Ovary (tissue), 9 donors: ENCODE data around the gene CUL4A. TPM values are rescaled to one million over a fixed set of nuclear protein-coding genes. Genes with fewer than 3 reads are reported as not detected.

Experiments
- DNase-seq, 5 donors: peaks; one replicate each; pipeline ENCODE4 v3.0.0-alpha.2; 2019 to 2020
- H3K27ac ChIP-seq, 2 donors: fragments of 200-600 bp; one replicate each; pipeline versions ENCODE4 v1.5.1 to v1.8.0; 2019 to 2022
- H3K27me3 ChIP-seq: fragments of 200-600 bp; one replicate; pipeline ENCODE4 v1.8.0; 2022
- H3K36me3 ChIP-seq: fragments of 200-600 bp; sonication (generic); one replicate; pipeline ENCODE4 v1.5.1; 2019
- H3K4me1 ChIP-seq: one replicate; pipeline ENCODE4 v1.8.1; 2013; ENCODE audit warnings: mild to moderate bottlenecking, moderate library complexity; ENCODE audit not compliant: insufficient read depth
- H3K4me3 ChIP-seq: fragments of 200-600 bp; sonication (generic); one replicate; pipeline ENCODE4 v1.5.1; 2017
- H3K9me3 ChIP-seq, 2 donors: fragments of 200-600 bp in 1 of 2; sonication (generic) in 1 of 2; one replicate each; pipeline versions ENCODE4 v1.5.1 to v1.8.1; 2013 to 2019; ENCODE audit warnings: mild to moderate bottlenecking in 1 of 2, moderate library complexity in 1 of 2
- CTCF ChIP-seq, 3 donors: fragments of 450-650 bp in 2 of 3; fragments of 200-600 bp in 1 of 3; IDR thresholded peaks; one replicate each; pipeline versions ENCODE4 v1.5.1 to v1.8.0; 2016 to 2022; ENCODE audit warnings: antibody characterized with exemption in 3 of 3, mild to moderate bottlenecking in 1 of 3
- EP300 ChIP-seq: sonication (generic); formaldehyde crosslinking; IDR thresholded peaks from one replicate; pipeline ENCODE4 v1.6.1; 2017; ENCODE audit warnings: antibody characterized with exemption
- POLR2A ChIP-seq: fragments of 450-650 bp; IDR thresholded peaks from one replicate; pipeline ENCODE4 v1.6.1; 2017; ENCODE audit warnings: antibody characterized with exemption, mild to moderate bottlenecking, moderate library complexity
- WGBS, 3 donors: extraction: QIAGEN DNeasy Blood & Tissue Kit in 1 of 3; methylation state at CpG; one replicate each; pipeline versions ENCODE4 v1.1.5 to v1.1.7; 2013 to 2017; 5-methylcytosine and 5-hydroxymethylcytosine counted together
- intact Hi-C, 4 donors: fragments of 100-400 bp; cut with DNase I; formaldehyde crosslinking; loops; one replicate each; pipeline versions ENCODE4 v1.11.0 to v1.15.1; 2022 to 2023
- polyA plus RNA-seq, 2 donors: library from polyadenylated mRNA; stranded (reverse); fragments of 200-250 nt in 1 of 2; fragments of 350-450 nt in 1 of 2; fragmentation: Illumina TruSeq in 1 of 2; extraction: RNeasy Lipid Tissue Mini Kit (QIAGEN cat#74804) in 1 of 2; gene quantifications; one replicate each; pipeline ENCODE4 v1.2.3, GENCODE V29; 2013 to 2014
- total RNA-seq, 7 donors: library from RNA; depleted of rRNA in 2 of 7; stranded (reverse); fragments of >200 nt in 2 of 7; fragmentation: NEBNext Ultra II Directional in 3 of 7; extraction: Animal tissue kit (Norgen Biotek cat#: 25700) in 3 of 7; gene quantifications; one replicate each; pipeline versions ENCODE4 v1.1.0 to v1.2.4, GENCODE V29; 2016 to 2023
- donor health status: DM: no; HTN: no; CAD: no; lungs with moderate emphysema.
- donor health status: DM: no; HTN: no; CAD: no.
- donor health status: Bipolar disorder and iron deficiency.
- donor health status: DM: yes; HTN: yes; CAD: no.
- donor health status: DM: no; HTN: no; CAD: no.
- donor health status: DM: yes; HTN: yes; CAD: no.

The CUL4A gene
- total and polyA plus RNA-seq, 9 donors, result 24.0 to 66.4 (median 43.5) TPM

- Histone ChIP-seq H3K27ac (no peak overlapping the region), H3K4me1 (no peaks in the 10 kb centered on the region), H3K36me3 (no peaks in the 10 kb centered on the region), H3K9me3 (no peaks in the 10 kb centered on the region), H3K27me3 (no peaks in the 10 kb centered on the region), H3K4me3 (no peak overlapping the region)
- TF ChIP-seq EP300, result no peak
- no peak for TF ChIP-seq POLR2A
- no peak for TF ChIP-seq CTCF (IDR thresholded peaks at IDR 0.05)
- intact Hi-C loops, result no loop called here
- DNase-seq, result no peak
- 94 to 95% (median 94%) methylated on average over 23 of the region's 23 CpGs for WGBS, 3 donors
Measured at GRCh38 chr13:113187883-113188665, 21.3 kb upstream of the CUL4A start.

- Histone ChIP-seq H3K4me1 (no peaks in the 10 kb centered on the region), H3K36me3 (no peaks in the 10 kb centered on the region), H3K4me3 (no peak overlapping the region), H3K9me3 (no peaks in the 10 kb centered on the region), H3K27me3 (no peaks in the 10 kb centered on the region), H3K27ac (no peak overlapping the region)
- WGBS, 3 donors, result 61 to 75% (median 72%) methylated on average over 4 of the region's 4 CpGs
- intact Hi-C loops, result no loop called here
- TF ChIP-seq EP300 (no peak), CTCF (IDR thresholded peaks at IDR 0.05) (no peak), POLR2A (no peak)
- DNase-seq, result no peak
Measured at GRCh38 chr13:113190181-113190580, 19.2 kb upstream of the CUL4A start.

DNA sequence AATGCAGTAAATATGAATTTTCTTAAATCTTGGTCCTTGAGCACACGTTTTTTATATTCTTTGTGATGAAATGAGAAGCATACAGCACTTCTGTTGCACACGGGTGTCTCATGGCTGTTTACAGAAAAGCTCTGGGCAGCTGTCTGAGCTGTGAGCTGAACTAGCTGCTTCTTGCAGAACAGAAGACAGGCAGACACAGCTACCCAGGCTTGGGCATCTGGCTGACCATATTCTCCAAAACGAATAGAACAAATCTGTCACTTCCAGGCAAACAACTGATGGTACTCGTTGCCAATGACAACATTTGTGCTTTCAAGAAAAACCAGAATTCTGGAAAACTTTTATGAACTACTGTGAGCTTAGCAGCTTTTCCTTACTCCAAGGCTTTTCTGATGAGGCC is 17.1 kb upstream of the CUL4A start:
- Histone ChIP-seq H3K27me3 (no peaks in the 10 kb centered on the region), H3K4me3 (no peak overlapping the region), H3K4me1 (no peaks in the 10 kb centered on the region), H3K36me3 (no peaks in the 10 kb centered on the region), H3K27ac (no peak overlapping the region), H3K9me3 (no peaks in the 10 kb centered on the region)
- no peak for TF ChIP-seq EP300
- WGBS, 3 donors, result 51 to 67% (median 67%) methylated on average over 4 of the region's 4 CpGs
- DNase-seq, result no peak
- intact Hi-C loops, result no loop called here

GRCh38 chr13:113192902-113193301 is 16.5 kb upstream of the CUL4A start:
- DNase-seq, result no peak
- Histone ChIP-seq H3K27me3 (no peaks in the 10 kb centered on the region), H3K4me3 (no peak overlapping the region), H3K36me3 (no peaks in the 10 kb centered on the region), H3K27ac (no peak overlapping the region), H3K4me1 (no peaks in the 10 kb centered on the region), H3K9me3 (no peaks in the 10 kb centered on the region)
- intact Hi-C loops, result no loop called here
- 89 to 98% (median 97%) methylated on average over 2 of the region's 2 CpGs for WGBS, 3 donors
- TF ChIP-seq POLR2A (no peak), EP300 (no peak), CTCF (IDR thresholded peaks at IDR 0.05) (no peak)

DNA sequence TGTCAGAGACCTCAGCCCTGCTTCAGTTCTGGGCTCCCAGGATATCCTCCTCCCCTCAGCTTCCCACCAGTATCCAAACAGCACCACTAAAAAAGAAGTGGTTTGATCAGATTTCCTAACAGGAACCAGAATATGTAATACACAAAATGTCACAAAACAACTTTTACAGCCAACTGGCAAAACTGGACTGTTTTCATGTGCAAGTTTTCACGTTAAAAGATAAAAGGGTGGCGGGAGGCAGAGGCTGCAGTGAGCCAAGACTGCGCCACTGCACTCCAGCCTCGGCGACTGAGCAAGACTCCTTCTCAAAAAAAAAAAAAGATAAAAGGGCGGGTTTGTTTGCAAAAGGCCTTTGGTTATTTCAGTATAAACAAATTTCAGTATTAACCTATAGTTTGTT is 14.1 kb upstream of the CUL4A start:
- no peaks in the 10 kb centered on the region for H3K9me3 ChIP-seq
- H3K36me3 ChIP-seq, result no peaks in the 10 kb centered on the region
- H3K4me1 ChIP-seq, result no peaks in the 10 kb centered on the region
- no peak for DNase-seq
- intact Hi-C loops, result no loop called here
- no peak overlapping the region for H3K27ac ChIP-seq
- H3K27me3 ChIP-seq, result no peaks in the 10 kb centered on the region
- no peak overlapping the region for H3K4me3 ChIP-seq
- WGBS, 3 donors, result 58 to 69% (median 64%) methylated on average over 6 of the region's 6 CpGs
- TF ChIP-seq CTCF (IDR thresholded peaks at IDR 0.05) (no peak), POLR2A (no peak), EP300 (no peak)
